Esophagus squamous epithelium (tissue), 4 donors: ENCODE measurements around the gene AARSD1.

Experiments
- CTCF ChIP-seq, 6 experiments: fragments of 450-650 bp in 4 of 6; fragments of 200-600 bp in 2 of 6; sonication (generic) in 2 of 6; IDR thresholded peaks; one replicate each; pipeline ENCODE4 v1.5.1; 2016 to 2019; ENCODE audit warnings: antibody characterized with exemption in 6 of 6, mild to moderate bottlenecking in 4 of 6, moderate library complexity in 4 of 6
- POLR2A ChIP-seq, 4 donors: fragments of 450-650 bp; IDR thresholded peaks; one replicate each; pipeline ENCODE4 v1.6.1; 2017; ENCODE audit warnings: antibody characterized with exemption in 4 of 4, mild to moderate bottlenecking in 4 of 4, moderate library complexity in 3 of 4

- TF ChIP-seq CTCF (IDR thresholded peaks at IDR 0.05) (no peak), POLR2A (IDR thresholded peaks at IDR 0.05) (no peak)
Observed at GRCh38 chr17:43011728-43012472, 47.6 kb upstream of the AARSD1 start.
